HG03432 (cell line): ENCODE results near the gene OR7E24.
"Not testable (repeated sequence)": the region's sequence is repeated elsewhere in the genome, so short reads cannot be mapped to it uniquely, and the experiment has no call there.

Experiments used
- ATAC-seq: cut with Tn5 transposase; IDR thresholded peaks from one replicate; pipeline ENCODE4 v1.9.1; 2021; ENCODE audit warnings: mild to moderate bottlenecking, moderate library complexity; ENCODE audit not compliant: unreplicated experiment

Gene OR7E24

DNA sequence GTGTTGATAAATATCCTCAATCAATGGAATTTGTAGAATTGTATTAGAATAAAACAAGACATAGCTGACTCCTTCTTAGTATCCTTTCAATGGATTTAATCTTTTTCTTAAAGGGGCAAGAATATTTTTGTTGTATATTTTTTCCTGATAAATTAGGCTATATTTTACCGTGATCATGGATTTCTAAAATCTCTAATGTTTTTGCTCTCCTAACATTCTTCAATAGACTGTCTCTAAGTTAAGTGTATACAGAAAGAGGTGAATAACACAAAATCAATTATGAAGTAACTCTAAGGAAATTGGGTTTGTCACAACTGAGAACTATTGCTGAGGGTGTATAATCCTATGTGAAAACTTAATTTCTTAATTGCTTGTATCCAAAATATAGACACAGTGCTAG, at the start of gene OR7E24:
TSS of gene OR7E24 (plus strand) at position 301 of the 400 bp plus-strand sequence. CDS start 114 bp downstream, outside the sequence.
- ATAC-seq, result no peak

DNA sequence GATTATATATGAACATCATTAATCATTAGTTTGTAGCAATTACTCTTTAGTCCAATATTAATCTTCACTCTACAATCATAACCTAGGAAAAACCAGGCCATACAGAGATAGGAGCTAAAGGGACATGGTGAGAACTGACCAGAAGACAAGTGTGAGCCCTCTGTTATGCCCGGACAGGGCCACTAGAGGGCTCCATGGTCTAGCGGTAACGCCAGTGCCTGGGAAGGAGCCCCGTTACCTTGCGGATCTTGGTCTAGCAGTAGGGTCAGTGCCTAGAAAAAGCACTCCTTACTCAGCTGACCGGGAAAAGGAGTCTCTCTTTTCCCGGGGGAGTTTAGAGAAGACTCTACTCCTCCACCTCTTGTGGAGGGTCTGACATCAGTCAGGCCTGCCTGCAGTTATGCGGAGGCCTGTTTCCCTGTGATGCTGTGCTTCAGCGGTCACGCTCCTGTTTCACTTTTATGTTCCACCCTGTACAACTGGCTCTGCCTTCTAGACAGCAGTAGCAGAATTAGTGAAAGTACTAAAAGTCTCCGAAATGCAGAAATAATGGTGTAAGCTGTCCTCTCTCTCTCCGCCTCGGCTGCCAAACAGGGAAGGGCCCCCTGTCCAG, 45.1 kb upstream of the OR7E24 start:
- ATAC-seq, result no peak

GRCh38 chr19:9219489-9219888, 31.2 kb upstream of the OR7E24 start, which contains the start of gene OR7D4:
TSS of gene OR7D4 (minus strand) at chr19:9219589. CDS start at chr19:9214837, 4,752 bp downstream.
- ATAC-seq, result no peak

DNA sequence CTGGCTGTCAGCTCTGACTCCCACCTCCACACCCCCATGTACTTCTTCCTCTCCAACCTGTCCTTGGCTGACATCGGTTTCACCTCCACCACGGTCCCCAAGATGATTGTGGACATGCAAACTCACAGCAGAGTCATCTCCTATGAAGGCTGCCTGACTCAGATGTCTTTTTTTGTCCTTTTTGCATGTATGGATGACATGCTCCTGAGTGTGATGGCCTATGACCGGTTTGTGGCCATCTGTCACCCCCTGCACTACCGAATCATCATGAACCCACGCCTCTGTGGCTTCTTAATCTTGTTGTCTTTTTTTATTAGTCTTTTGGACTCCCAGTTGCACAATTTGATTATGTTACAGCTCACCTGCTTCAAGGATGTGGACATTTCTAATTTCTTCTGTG, 506 bp downstream of the OR7E24 start:
- no peak for ATAC-seq

DNA sequence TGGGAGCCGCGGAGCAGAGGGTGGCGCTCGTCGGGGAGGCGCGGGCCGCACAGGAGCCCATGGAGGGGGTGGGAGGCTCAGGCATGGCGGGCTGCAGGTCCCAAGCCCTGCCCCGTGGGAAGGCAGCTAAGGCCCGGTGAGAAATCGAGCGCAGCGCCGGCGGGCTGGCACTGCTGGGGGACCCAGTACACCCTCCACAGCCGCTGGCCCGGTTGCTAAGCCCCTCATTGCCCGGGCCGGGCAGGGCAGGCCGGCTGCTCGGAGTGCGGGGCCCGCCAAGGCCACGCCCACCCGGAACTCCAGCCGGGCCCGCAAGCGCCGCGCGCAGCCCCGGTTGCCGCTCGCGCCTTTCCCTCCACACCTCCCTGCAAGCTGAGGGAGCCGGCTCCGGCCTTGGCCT, 32.8 kb downstream of the OR7E24 start:
- ATAC-seq, result not testable (repeated sequence)

DNA sequence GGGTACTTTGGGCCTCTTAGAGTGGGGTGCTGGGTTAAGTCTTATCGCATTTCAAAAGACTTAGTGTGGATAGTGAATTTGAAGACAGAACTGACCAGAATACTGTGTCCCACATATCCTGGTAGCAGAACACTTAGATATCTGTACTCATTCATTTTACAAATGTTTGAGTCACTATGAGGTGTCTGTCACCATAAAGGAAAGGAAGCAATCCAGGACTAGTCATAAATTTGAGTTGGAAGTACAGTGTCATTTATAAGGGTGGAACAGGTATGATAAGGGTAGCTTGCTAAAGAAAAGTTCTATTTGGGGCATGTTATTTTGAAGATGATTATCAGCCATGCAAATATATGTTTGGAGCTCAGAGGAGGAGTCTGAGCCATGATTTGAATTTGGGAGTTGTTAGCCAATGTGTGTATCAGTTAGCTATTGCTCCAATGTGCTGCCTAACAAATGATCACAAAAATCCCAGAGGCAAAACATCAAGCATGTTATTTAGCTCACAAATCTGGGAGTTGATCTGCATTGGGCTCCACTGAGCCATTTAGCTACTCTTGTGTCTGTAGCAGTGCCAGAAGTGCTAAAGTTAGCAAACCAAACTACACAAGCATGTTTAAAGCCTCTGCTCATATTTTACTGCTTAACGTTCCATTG, 38.6 kb downstream of the OR7E24 start:
- ATAC-seq, result no peak

- no peak for ATAC-seq
Observed at GRCh38 chr19:9295411-9295849, 44.7 kb downstream of the OR7E24 start.

GRCh38 chr19:9296336-9296735, 45.6 kb downstream of the OR7E24 start:
- ATAC-seq, result no peak
